ENCODE data around the gene POLD1.

DNA sequence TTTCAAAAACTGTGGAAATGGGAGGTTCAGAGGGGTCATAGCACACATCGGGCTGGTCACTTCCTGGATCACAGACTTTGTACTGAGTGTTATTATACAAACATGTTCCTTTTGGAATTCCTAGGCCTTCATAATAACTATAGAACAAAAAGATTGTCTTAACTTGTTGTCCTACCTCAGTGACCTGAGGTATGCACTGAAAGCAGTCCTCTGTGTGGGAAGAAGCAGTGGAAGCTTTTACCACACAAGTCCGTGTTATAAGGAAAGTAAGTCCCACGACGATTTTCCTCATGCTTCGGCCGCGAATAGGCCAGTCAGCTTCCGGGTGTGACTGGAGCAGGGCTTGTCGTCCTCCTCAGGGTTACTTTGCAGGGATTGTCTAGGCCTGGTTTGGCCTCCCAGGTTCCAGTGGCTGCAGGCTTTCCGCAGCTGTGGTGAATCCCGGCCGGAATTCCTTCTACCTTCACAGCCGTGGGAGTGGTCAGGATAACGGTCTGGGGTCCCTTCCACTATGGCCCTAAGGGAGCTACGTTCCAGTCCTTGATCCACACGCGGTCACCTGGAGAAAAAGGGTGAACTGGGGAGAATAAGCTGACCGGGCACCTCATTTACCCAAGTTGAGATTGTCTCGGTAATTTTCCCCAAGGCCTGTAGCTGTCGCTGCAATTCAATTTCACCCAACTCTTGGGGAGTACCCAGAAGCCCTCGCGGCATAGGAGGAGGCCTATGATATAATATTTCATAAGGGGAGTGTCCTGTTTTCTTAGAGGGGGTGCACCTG is 34.7 kb upstream of the POLD1 start:
- TF ChIP-seq EZH2phosphoT487 (IDR thresholded peaks at IDR 0.05; ENCODE audit: low read depth) = no peak
- TF ChIP-seq, protein P1, sequence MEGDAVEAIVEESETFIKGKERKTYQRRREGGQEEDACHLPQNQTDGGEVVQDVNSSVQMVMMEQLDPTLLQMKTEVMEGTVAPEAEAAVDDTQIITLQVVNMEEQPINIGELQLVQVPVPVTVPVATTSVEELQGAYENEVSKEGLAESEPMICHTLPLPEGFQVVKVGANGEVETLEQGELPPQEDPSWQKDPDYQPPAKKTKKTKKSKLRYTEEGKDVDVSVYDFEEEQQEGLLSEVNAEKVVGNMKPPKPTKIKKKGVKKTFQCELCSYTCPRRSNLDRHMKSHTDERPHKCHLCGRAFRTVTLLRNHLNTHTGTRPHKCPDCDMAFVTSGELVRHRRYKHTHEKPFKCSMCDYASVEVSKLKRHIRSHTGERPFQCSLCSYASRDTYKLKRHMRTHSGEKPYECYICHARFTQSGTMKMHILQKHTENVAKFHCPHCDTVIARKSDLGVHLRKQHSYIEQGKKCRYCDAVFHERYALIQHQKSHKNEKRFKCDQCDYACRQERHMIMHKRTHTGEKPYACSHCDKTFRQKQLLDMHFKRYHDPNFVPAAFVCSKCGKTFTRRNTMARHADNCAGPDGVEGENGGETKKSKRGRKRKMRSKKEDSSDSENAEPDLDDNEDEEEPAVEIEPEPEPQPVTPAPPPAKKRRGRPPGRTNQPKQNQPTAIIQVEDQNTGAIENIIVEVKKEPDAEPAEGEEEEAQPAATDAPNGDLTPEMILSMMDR (IDR thresholded peaks at IDR 0.05; ENCODE audit: low read depth, low read length) = no peak

Measured in OCI-LY3 (cell line).